Measurements from ENCODE around the gene CAP1. TPM values are rescaled to one million over a fixed set of nuclear protein-coding genes. Genes with fewer than 3 reads are reported as not detected.
A peak's percentile ranks its signal among the peaks of the same experiment; 100 is the strongest.

CAP1 gene
- total and polyA plus RNA-seq, 9 of the 15 experiments (the other 6 are each of a cell fraction or from before 2014, with no cell fraction given), result 230 to 658 (median 281) TPM

DNA sequence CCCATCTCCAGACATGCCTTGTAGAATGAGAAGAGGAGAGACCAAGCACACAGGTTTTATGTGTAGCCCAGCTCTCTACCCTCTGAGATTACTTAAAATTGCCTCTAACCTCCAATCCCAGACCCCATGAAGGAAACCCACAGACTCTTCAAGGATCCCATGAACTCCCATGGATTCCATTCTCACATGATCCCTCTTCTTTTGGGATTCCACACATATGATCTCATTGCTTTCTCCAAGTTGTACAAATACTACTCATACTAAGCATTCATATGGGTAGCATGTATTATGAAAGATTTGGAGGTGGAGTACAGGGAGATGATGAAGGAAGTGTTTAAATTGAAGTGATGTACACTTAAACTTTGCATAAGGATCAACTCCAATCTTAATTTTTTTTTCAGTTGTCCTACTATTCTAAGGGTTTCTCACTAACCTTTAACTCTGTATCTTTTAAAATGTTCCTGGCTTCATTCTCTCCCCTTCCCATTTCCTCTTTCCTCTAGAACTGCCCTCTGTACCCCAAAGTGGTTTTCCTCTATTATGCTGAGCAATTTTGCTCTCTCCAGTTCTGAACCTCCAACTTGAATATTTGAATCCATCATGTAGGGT is 44.0 kb upstream of the CAP1 start:
- ChIA-PET POLR2A (interaction anchor here (0.6 kb wide), 1 partner anchor 22 kb away, joined by 3 read pairs; no protein-coding TSS in a partner anchor), CTCF (ENCODE audit: low intra/inter-chr PET ratio) (no interaction called here)
- Histone ChIP-seq H4K20me1 (replicated peaks; ENCODE audit: control insufficient read depth, insufficient read depth, low read length) (no peaks in the 10 kb centered on the region), H2AFZ (ENCODE audit: low read depth, low read length) (no peak overlapping the region), H3K9me3 (replicated peaks; ENCODE audit: control insufficient read depth, insufficient read depth, low read depth, low read length) (no peaks in the 10 kb centered on the region; the same call in 1 of the 2 replicates), H3K4me1 (replicated peaks in 1 of 2; ENCODE audit: control insufficient read depth in 2 of 2, insufficient read depth in 2 of 2, low read length in 2 of 2) (no peaks in the 10 kb centered on the region), H3K9ac (ENCODE audit: insufficient read depth in 1 of 2, low read depth in 2 of 2, low read length in 2 of 2) (no peak overlapping the region), H3K79me2 (ENCODE audit: control insufficient read depth, insufficient read depth, low read length) (no peaks in the 10 kb centered on the region), H3K4me2 (ENCODE audit: insufficient read depth, low read length) (no peak overlapping the region), H3K4me3 (no peak overlapping the region), H3K36me3 (ENCODE audit: control insufficient read depth, insufficient read depth, low read length) (no peaks in the 10 kb centered on the region), H3K9me1 (ENCODE audit: control insufficient read depth, insufficient read depth, low read length) (no peaks in the 10 kb centered on the region), H3K27ac (ENCODE audit: extremely low read depth, low read depth, low read length) (no peak overlapping the region), H3K27me3 (ENCODE audit: control insufficient read depth in 2 of 2, insufficient read depth in 2 of 2, low read length in 2 of 2) (peaks cover 0 to 6% of the 10 kb centered on the region in 2 experiments; a peak in 3 of 5 replicates)
- no peak for ATAC-seq
- in situ Hi-C loops (cut with MboI) (no loop called here), intact Hi-C loops (cut with micrococcal nuclease) (no loop called here)
- DNase-seq (ENCODE audit: extremely low read depth in 1 of 4, low spot score in 3 of 4), result no peak
- no TSS peak for BruUV-seq (replicated peaks)
- FAIRE-seq, result no peak
- TF ChIP-seq, protein P1, sequence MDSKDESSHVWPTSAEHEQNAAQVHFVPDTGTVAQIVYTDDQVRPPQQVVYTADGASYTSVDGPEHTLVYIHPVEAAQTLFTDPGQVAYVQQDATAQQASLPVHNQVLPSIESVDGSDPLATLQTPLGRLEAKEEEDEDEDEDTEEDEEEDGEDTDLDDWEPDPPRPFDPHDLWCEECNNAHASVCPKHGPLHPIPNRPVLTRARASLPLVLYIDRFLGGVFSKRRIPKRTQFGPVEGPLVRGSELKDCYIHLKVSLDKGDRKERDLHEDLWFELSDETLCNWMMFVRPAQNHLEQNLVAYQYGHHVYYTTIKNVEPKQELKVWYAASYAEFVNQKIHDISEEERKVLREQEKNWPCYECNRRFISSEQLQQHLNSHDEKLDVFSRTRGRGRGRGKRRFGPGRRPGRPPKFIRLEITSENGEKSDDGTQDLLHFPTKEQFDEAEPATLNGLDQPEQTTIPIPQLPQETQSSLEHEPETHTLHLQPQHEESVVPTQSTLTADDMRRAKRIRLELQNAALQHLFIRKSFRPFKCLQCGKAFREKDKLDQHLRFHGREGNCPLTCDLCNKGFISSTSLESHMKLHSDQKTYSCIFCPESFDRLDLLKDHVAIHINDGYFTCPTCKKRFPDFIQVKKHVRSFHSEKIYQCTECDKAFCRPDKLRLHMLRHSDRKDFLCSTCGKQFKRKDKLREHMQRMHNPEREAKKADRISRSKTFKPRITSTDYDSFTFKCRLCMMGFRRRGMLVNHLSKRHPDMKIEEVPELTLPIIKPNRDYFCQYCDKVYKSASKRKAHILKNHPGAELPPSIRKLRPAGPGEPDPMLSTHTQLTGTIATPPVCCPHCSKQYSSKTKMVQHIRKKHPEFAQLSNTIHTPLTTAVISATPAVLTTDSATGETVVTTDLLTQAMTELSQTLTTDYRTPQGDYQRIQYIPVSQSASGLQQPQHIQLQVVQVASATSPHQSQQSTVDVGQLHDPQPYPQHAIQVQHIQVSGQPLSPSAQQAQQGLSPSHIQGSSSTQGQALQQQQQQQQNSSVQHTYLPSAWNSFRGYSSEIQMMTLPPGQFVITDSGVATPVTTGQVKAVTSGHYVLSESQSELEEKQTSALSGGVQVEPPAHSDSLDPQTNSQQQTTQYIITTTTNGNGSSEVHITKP (IDR thresholded peaks at IDR 0.05; ENCODE audit: partially characterized antibody), result peak; percentile 64
- TF ChIP-seq ZNF77 (CRISPR knock-in tag; IDR thresholded peaks at IDR 0.05), result no peak
